HCT116 (cell line): Measurements from ENCODE around the gene ADGRA1.

Experiments used
- CBX3 ChIP-seq: IDR thresholded peaks from 2 replicates; pipeline ENCODE4 v1.6.1; 2012; ENCODE audit warnings: low read depth
- CEBPB ChIP-seq: IDR thresholded peaks from 2 replicates; pipeline ENCODE4 v1.6.1; 2012; ENCODE audit warnings: low read depth
- EZH2 ChIP-seq: fragments of 200-600 bp; sonication (generic); IDR thresholded peaks from 2 replicates; pipeline ENCODE4 v1.6.1; 2017; ENCODE audit warnings: antibody characterized with exemption, mixed run types
- EZH2phosphoT487 ChIP-seq: fragments of 200-600 bp; IDR thresholded peaks from 2 replicates; pipeline ENCODE4 v1.6.1; 2018; ENCODE audit warnings: antibody characterized with exemption, borderline replicate concordance
- JUND ChIP-seq: IDR thresholded peaks from 2 replicates; pipeline ENCODE4 v1.6.1; 2012
- MAX ChIP-seq: IDR thresholded peaks from 2 replicates; pipeline ENCODE4 v1.6.1; 2012
- POLR2A ChIP-seq: IDR thresholded peaks from 2 replicates; pipeline ENCODE4 v1.7.0; 2011; ENCODE audit warnings: borderline replicate concordance; ENCODE audit not compliant: insufficient read depth, insufficient read length; ENCODE audit errors: extremely low read depth
- POLR2AphosphoS5 ChIP-seq: IDR thresholded peaks from 2 replicates; pipeline ENCODE4 v1.6.1; 2011; ENCODE audit warnings: mild to moderate bottlenecking, low read depth, low read length, moderate library complexity
- SIN3A ChIP-seq: IDR thresholded peaks from 2 replicates; pipeline ENCODE4 v1.6.1; 2012; ENCODE audit warnings: low read depth
- SP1 ChIP-seq: IDR thresholded peaks from 2 replicates; pipeline ENCODE4 v1.6.1; 2012; ENCODE audit warnings: low read depth
- SRF ChIP-seq: IDR thresholded peaks from 2 replicates; pipeline ENCODE4 v1.6.1; 2012; ENCODE audit warnings: low read depth
- ZBTB33 ChIP-seq: IDR thresholded peaks from 2 replicates; pipeline ENCODE4 v1.6.1; 2011; ENCODE audit warnings: mild to moderate bottlenecking, low read length, moderate library complexity; ENCODE audit not compliant: insufficient replicate concordance; ENCODE audit errors: extremely low read depth
- TF ChIP-seq, protein P1 (sequence below), 3 experiments: fragments of 200-600 bp in 1 of 3; sonication (generic) in 1 of 3; IDR thresholded peaks in 2 of 3; conservative IDR thresholded peaks in 1 of 3; 2 replicates each; pipeline ENCODE4 v1.5.1; 2012 to 2017; ENCODE audit warnings: low read depth in 2 of 3, low read length in 2 of 3, antibody characterized with exemption in 1 of 3, borderline replicate concordance in 1 of 3, control low read depth in 1 of 3, mild to moderate bottlenecking in 1 of 3, mixed read lengths in 1 of 3, mixed run types in 1 of 3, moderate library complexity in 1 of 3; ENCODE audit not compliant: insufficient read depth in 1 of 3
- TF ChIP-seq, protein P2 (sequence below): IDR thresholded peaks from 2 replicates; pipeline ENCODE4 v1.6.1; 2012; ENCODE audit warnings: low read depth

GRCh38 chr10:133088179-133088955 is 643 bp downstream of the ADGRA1 start:
- TF ChIP-seq CEBPB (no peak), JUND (no peak), EZH2 (no peak), SIN3A (no peak), EZH2phosphoT487 (no peak), MAX (no peak), SP1 (no peak), ZBTB33 (no peak), SRF (no peak), CBX3 (no peak), POLR2AphosphoS5 (no peak), POLR2A (no peak)
- TF ChIP-seq, protein P1, sequence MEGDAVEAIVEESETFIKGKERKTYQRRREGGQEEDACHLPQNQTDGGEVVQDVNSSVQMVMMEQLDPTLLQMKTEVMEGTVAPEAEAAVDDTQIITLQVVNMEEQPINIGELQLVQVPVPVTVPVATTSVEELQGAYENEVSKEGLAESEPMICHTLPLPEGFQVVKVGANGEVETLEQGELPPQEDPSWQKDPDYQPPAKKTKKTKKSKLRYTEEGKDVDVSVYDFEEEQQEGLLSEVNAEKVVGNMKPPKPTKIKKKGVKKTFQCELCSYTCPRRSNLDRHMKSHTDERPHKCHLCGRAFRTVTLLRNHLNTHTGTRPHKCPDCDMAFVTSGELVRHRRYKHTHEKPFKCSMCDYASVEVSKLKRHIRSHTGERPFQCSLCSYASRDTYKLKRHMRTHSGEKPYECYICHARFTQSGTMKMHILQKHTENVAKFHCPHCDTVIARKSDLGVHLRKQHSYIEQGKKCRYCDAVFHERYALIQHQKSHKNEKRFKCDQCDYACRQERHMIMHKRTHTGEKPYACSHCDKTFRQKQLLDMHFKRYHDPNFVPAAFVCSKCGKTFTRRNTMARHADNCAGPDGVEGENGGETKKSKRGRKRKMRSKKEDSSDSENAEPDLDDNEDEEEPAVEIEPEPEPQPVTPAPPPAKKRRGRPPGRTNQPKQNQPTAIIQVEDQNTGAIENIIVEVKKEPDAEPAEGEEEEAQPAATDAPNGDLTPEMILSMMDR (IDR thresholded peaks at IDR 0.05 in 2 of 3, conservative IDR thresholded peaks at IDR 0.05 in 1 of 3; ENCODE audit: borderline replicate concordance in 1 of 3, insufficient read depth in 1 of 3, low read depth in 2 of 3, low read length in 2 of 3), result no peak
- TF ChIP-seq, protein P2, sequence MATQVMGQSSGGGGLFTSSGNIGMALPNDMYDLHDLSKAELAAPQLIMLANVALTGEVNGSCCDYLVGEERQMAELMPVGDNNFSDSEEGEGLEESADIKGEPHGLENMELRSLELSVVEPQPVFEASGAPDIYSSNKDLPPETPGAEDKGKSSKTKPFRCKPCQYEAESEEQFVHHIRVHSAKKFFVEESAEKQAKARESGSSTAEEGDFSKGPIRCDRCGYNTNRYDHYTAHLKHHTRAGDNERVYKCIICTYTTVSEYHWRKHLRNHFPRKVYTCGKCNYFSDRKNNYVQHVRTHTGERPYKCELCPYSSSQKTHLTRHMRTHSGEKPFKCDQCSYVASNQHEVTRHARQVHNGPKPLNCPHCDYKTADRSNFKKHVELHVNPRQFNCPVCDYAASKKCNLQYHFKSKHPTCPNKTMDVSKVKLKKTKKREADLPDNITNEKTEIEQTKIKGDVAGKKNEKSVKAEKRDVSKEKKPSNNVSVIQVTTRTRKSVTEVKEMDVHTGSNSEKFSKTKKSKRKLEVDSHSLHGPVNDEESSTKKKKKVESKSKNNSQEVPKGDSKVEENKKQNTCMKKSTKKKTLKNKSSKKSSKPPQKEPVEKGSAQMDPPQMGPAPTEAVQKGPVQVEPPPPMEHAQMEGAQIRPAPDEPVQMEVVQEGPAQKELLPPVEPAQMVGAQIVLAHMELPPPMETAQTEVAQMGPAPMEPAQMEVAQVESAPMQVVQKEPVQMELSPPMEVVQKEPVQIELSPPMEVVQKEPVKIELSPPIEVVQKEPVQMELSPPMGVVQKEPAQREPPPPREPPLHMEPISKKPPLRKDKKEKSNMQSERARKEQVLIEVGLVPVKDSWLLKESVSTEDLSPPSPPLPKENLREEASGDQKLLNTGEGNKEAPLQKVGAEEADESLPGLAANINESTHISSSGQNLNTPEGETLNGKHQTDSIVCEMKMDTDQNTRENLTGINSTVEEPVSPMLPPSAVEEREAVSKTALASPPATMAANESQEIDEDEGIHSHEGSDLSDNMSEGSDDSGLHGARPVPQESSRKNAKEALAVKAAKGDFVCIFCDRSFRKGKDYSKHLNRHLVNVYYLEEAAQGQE, result no peak
